ENCODE results near the gene DNAJC13. TPM values are rescaled to one million over a fixed set of nuclear protein-coding genes. Genes with fewer than 3 reads are reported as not detected.

Gene DNAJC13
- total RNA-seq, 2 donors from 2014 or later = 26.1 to 30.7 TPM

- H3K27ac Mint-ChIP-seq = peak overlapping the region; percentile 29
- no peaks in the 10 kb centered on the region for H3K27me3 Mint-ChIP-seq
- DNase-seq (no peak), ATAC-seq (no peak)
- H3K36me3 Mint-ChIP-seq (ENCODE audit: low read depth) = peaks cover 9% of the 10 kb centered on the region
- H3K4me3 Mint-ChIP-seq = no peak overlapping the region
- H3K9me3 ChIP-seq (ENCODE audit: control insufficient read depth, low read length, poor library complexity, severe bottlenecking) = no peaks in the 10 kb centered on the region
- H3K4me1 Mint-ChIP-seq = no peaks in the 10 kb centered on the region
These were observed 38.8 kb downstream of the DNAJC13 start for GRCh38 chr3:132456136-132456535.

- H3K9me3 ChIP-seq (ENCODE audit: control insufficient read depth, low read length, poor library complexity, severe bottlenecking) = no peaks in the 10 kb centered on the region
- no peak for ATAC-seq
- no peaks in the 10 kb centered on the region for H3K4me1 Mint-ChIP-seq
- DNase-seq = no peak
- H3K36me3 Mint-ChIP-seq (ENCODE audit: low read depth) = peaks cover 9% of the 10 kb centered on the region
- H3K27ac Mint-ChIP-seq = peak overlapping the region; percentile 29
- H3K27me3 Mint-ChIP-seq = no peaks in the 10 kb centered on the region
- H3K4me3 Mint-ChIP-seq = no peak overlapping the region
These were observed 39.3 kb downstream of the DNAJC13 start for GRCh38 chr3:132456571-132456970.

DNA sequence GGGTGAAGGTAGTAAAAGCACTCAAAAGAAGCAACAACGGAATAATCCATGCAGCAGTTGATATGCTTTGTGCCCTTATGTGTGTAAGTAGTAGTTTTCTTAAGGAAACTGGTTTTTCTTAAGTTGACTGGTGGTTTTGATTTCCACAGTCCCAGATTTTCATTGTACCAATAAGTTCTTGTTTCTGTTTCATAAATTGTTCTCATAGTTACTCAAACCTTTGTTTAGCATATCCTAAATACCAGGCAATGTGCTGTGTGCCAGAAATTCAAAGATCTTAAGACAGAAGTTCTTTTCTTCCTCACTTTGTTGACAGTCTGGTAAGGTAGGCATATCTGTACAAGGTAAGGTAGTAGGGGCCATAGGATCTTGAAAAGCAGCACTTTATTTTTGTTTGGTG, 40.0 kb downstream of the DNAJC13 start:
- Mint-ChIP-seq H3K27me3 (no peaks in the 10 kb centered on the region), H3K36me3 (ENCODE audit: low read depth) (peaks cover 9% of the 10 kb centered on the region), H3K4me1 (no peaks in the 10 kb centered on the region), H3K4me3 (no peak overlapping the region), H3K27ac (peak overlapping the region; percentile 61)
- no peak for ATAC-seq
- DNase-seq = no peak
- H3K9me3 ChIP-seq (ENCODE audit: control insufficient read depth, low read length, poor library complexity, severe bottlenecking) = no peaks in the 10 kb centered on the region

DNA sequence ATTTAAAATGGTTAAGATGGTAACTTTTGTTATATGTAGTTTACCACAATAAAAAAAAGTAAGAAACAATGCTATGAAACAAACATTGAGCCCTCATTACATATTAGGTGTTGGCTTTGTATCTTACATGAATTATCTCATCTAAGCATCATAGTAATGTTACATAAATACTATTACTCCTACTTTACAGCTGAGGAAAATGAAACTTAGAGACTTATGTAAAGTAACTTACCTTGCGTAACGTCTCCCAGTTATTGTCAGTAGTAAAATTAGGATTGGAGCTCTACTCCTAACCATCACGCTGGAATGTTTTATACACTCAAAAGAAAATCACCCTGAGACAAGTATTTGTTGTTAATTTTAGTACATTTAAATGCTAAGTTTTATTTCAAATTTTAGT, 42.2 kb downstream of the DNAJC13 start:
- H3K4me1 Mint-ChIP-seq = no peaks in the 10 kb centered on the region
- H3K4me3 Mint-ChIP-seq = no peak overlapping the region
- no peaks in the 10 kb centered on the region for H3K27me3 Mint-ChIP-seq
- H3K27ac Mint-ChIP-seq = no peak overlapping the region
- ATAC-seq (no peak), DNase-seq (no peak)
- H3K9me3 ChIP-seq (ENCODE audit: control insufficient read depth, low read length, poor library complexity, severe bottlenecking) = no peaks in the 10 kb centered on the region
- H3K36me3 Mint-ChIP-seq (ENCODE audit: low read depth) = peaks cover 9% of the 10 kb centered on the region

DNA sequence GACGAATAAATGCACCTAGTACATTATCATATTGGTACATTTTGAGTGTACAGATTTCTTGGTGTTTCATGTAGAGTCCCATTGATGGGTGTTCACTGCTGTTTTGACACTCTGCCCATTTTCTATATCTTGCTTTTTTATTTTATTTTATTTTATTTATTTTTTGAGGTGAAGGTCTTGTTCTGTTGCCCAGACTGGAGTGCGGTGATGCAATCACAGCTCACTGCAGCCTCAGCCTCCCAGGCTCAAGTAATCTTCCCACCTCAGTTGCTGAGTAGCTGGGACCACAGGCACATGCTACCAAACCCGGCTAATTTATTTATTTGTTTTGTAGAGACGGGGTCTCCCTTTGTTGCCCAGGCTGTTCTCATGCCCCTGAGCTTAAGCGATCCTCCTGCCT, 44.2 kb downstream of the DNAJC13 start:
- Mint-ChIP-seq H3K27ac (no peak overlapping the region), H3K4me3 (no peak overlapping the region), H3K36me3 (ENCODE audit: low read depth) (peaks cover 9% of the 10 kb centered on the region), H3K4me1 (no peaks in the 10 kb centered on the region), H3K27me3 (no peaks in the 10 kb centered on the region)
- ATAC-seq (no peak), DNase-seq (no peak)
- no peaks in the 10 kb centered on the region for H3K9me3 ChIP-seq (ENCODE audit: control insufficient read depth, low read length, poor library complexity, severe bottlenecking)

- no peak for ATAC-seq
- H3K9me3 ChIP-seq (ENCODE audit: control insufficient read depth, low read length, poor library complexity, severe bottlenecking) = no peaks in the 10 kb centered on the region
- H3K27me3 Mint-ChIP-seq = no peaks in the 10 kb centered on the region
- H3K4me3 Mint-ChIP-seq = no peak overlapping the region
- no peak for DNase-seq
- no peaks in the 10 kb centered on the region for H3K4me1 Mint-ChIP-seq
- no peaks in the 10 kb centered on the region for H3K36me3 Mint-ChIP-seq (ENCODE audit: low read depth)
- H3K27ac Mint-ChIP-seq = no peak overlapping the region
These were observed 46.8 kb downstream of the DNAJC13 start for GRCh38 chr3:132464066-132464465.

DNA sequence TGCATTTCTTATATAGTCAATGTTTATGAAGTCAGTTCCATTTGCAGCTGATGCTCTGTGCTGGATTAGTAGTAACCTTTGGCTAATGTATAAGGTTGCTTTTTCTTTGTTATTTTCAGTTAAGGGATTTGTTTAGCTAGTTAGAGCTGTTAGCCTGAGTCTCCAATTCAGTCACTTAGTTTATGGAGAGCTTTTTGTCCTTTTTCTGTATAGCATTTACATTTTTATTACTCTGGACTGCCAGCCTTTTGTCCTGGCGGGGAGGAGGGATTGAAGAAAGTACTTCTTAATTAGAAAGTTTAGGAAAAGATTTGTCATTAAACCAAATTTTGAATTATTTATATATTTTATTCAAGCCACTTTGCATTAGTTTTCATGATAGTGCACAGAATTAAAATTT, 52.0 kb downstream of the DNAJC13 start:
- H3K4me3 Mint-ChIP-seq = no peak overlapping the region
- no peak overlapping the region for H3K27ac Mint-ChIP-seq
- H3K27me3 Mint-ChIP-seq = no peaks in the 10 kb centered on the region
- H3K36me3 Mint-ChIP-seq (ENCODE audit: low read depth) = peaks cover 2% of the 10 kb centered on the region
- no peaks in the 10 kb centered on the region for H3K9me3 ChIP-seq (ENCODE audit: control insufficient read depth, low read length, poor library complexity, severe bottlenecking)
- H3K4me1 Mint-ChIP-seq = no peaks in the 10 kb centered on the region
- ATAC-seq (no peak), DNase-seq (no peak)

- Mint-ChIP-seq H3K4me3 (no peak overlapping the region), H3K4me1 (no peaks in the 10 kb centered on the region), H3K27ac (peak overlapping the region; percentile 19), H3K27me3 (no peaks in the 10 kb centered on the region), H3K36me3 (ENCODE audit: low read depth) (no peaks in the 10 kb centered on the region)
- ATAC-seq (no peak), DNase-seq (no peak)
- H3K9me3 ChIP-seq (ENCODE audit: control insufficient read depth, low read length, poor library complexity, severe bottlenecking) = no peaks in the 10 kb centered on the region
These were observed 68.8 kb downstream of the DNAJC13 start for GRCh38 chr3:132486099-132486498.

DNA sequence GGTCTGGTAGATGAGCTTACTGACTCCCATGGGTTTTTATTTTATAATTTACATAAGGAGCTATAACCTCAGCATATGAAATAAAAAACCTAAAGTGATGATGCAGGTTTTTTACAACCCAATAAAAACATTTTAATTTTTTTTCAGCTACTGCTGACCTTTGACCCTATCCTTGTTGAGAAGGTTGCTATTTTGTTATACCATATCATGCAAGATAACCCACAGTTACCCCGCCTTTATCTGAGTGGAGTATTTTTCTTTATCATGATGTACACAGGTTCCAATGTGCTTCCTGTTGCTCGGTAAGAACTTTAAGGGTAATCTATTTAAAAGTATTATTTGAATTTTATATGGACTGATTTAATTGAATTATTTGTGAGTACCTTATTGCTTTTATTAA, 70.8 kb downstream of the DNAJC13 start:
- no peaks in the 10 kb centered on the region for H3K9me3 ChIP-seq (ENCODE audit: control insufficient read depth, low read length, poor library complexity, severe bottlenecking)
- no peak for DNase-seq
- no peak overlapping the region for H3K4me3 Mint-ChIP-seq
- H3K27ac Mint-ChIP-seq = no peak overlapping the region
- no peaks in the 10 kb centered on the region for H3K4me1 Mint-ChIP-seq
- no peaks in the 10 kb centered on the region for H3K27me3 Mint-ChIP-seq
- H3K36me3 Mint-ChIP-seq (ENCODE audit: low read depth) = no peaks in the 10 kb centered on the region
- ATAC-seq = no peak

- ATAC-seq (no peak), DNase-seq (no peak)
- peaks cover 5% of the 10 kb centered on the region for H3K4me1 Mint-ChIP-seq
- H3K9me3 ChIP-seq (ENCODE audit: control insufficient read depth, low read length, poor library complexity, severe bottlenecking) = no peaks in the 10 kb centered on the region
- H3K4me3 Mint-ChIP-seq = no peak overlapping the region
- peaks cover 12% of the 10 kb centered on the region for H3K36me3 Mint-ChIP-seq (ENCODE audit: low read depth)
- H3K27ac Mint-ChIP-seq = no peak overlapping the region
- no peaks in the 10 kb centered on the region for H3K27me3 Mint-ChIP-seq
These were observed 81.8 kb downstream of the DNAJC13 start for GRCh38 chr3:132499071-132499470.

DNA sequence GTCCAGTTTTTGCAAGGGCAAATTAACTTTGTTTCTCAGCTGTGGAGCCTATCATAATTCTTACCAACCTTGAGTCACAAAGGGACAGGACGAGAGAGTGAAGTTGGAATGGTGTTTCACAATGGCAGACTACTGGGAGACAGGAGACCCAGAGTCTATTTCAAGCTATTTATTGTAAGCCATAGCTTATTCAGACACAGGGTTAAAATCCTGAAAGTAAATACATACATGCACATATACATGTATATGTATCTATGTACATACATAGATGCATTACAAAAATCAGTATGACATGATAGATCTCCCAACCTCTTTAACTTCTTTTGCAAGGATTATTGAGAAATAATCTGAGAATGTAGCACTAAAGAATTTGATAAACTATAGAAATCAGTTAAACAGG, 86.3 kb downstream of the DNAJC13 start:
- Mint-ChIP-seq H3K4me3 (no peak overlapping the region), H3K27me3 (no peaks in the 10 kb centered on the region), H3K4me1 (peaks cover 2% of the 10 kb centered on the region), H3K27ac (no peak overlapping the region), H3K36me3 (ENCODE audit: low read depth) (peaks cover 14% of the 10 kb centered on the region)
- ATAC-seq = no peak
- no peaks in the 10 kb centered on the region for H3K9me3 ChIP-seq (ENCODE audit: control insufficient read depth, low read length, poor library complexity, severe bottlenecking)
- no peak for DNase-seq

DNA sequence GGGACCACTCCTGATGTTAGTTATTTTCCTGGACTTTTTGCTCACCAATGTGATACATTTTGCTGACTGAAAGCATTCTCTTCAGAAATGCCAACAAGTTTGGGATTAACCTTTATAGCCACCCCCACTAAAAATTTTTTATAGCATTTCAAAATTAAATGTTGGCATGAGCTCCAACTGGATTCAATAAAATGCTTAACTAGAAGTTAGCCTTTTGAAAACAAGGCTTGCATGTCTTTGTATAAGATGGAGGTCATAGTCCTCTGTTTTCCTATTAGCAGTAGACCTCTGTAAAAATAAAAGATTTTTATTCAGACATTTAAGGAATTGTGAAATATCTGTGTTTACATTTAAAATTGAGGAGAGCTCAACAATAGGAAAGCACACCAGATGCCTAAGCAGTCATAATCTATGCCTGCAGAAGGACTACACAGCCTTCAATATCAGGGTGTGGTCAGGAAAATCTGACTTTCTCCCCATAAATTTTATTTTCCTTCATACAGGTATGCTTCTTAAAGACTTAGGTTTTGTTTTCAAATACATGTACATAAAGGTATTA, 87.2 kb downstream of the DNAJC13 start:
- Mint-ChIP-seq H3K4me3 (no peak overlapping the region), H3K36me3 (ENCODE audit: low read depth) (peaks cover 17% of the 10 kb centered on the region), H3K4me1 (peaks cover 2% of the 10 kb centered on the region), H3K27ac (no peak overlapping the region), H3K27me3 (no peaks in the 10 kb centered on the region)
- DNase-seq = no peak
- ATAC-seq = no peak
- H3K9me3 ChIP-seq (ENCODE audit: control insufficient read depth, low read length, poor library complexity, severe bottlenecking) = no peaks in the 10 kb centered on the region

DNA sequence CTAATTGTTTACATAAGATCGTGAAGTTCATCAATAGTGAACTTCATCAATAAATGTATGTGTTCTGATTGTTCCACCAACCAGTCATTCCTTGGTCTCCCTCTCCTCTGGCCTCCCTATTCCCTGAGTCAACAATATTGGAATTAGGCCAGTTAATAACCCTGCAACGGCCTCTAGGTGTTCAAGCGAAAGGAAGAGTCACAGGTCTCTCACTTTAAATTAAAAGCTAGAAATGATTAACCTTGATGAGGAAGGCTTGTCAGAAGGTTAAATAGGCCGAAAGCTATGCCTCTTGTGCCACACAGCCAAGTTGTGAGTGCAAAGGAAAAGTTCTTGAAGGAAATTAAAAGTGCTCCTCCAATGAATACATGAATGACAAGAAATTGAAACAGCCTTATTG, 90.4 kb downstream of the DNAJC13 start:
- Mint-ChIP-seq H3K27ac (no peak overlapping the region), H3K4me3 (no peak overlapping the region), H3K27me3 (no peaks in the 10 kb centered on the region), H3K4me1 (no peaks in the 10 kb centered on the region), H3K36me3 (ENCODE audit: low read depth) (peaks cover 13% of the 10 kb centered on the region)
- no peaks in the 10 kb centered on the region for H3K9me3 ChIP-seq (ENCODE audit: control insufficient read depth, low read length, poor library complexity, severe bottlenecking)
- DNase-seq = no peak
- ATAC-seq = no peak

DNA sequence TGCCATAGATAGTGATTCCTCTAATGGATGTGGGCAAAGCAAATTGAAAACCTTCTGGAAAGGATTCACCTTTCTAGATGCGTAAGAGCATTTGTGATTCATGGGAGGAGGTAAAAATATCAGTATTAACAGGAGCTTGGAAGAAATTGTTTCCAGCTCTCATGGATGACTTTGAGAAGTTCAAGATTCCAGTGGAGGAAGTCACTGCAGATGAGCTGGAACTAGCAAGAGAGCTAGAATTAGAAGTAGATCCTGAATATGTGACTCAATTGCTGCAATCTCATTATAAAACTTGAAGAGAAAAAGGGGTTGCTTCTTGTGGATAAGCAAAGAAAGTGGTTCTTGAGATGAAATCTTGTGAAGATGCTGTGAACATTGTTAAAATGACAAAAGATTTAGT, 91.8 kb downstream of the DNAJC13 start:
- H3K9me3 ChIP-seq (ENCODE audit: control insufficient read depth, low read length, poor library complexity, severe bottlenecking) = no peaks in the 10 kb centered on the region
- ATAC-seq (no peak), DNase-seq (no peak)
- peaks cover 3% of the 10 kb centered on the region for H3K4me1 Mint-ChIP-seq
- H3K27me3 Mint-ChIP-seq = no peaks in the 10 kb centered on the region
- H3K27ac Mint-ChIP-seq = no peak overlapping the region
- peaks cover 15% of the 10 kb centered on the region for H3K36me3 Mint-ChIP-seq (ENCODE audit: low read depth)
- no peak overlapping the region for H3K4me3 Mint-ChIP-seq
